Thyroid gland (tissue), 4 donors: ENCODE measurements around the gene SIGLEC1. TPM values are rescaled to one million over a fixed set of nuclear protein-coding genes. Genes with fewer than 3 reads are reported as not detected.

Source experiments
- DNase-seq, 2 donors: peaks; one replicate each; pipeline ENCODE4 v3.0.0-alpha.2; 2019
- H3K27ac ChIP-seq, 3 donors: fragments of 200-600 bp; sonication (generic); 1 replicate in 2 of 3; 2 replicates in 1 of 3; pipeline ENCODE4 v1.5.1; 2016 to 2019; ENCODE audit warnings: mild to moderate bottlenecking in 1 of 3, moderate library complexity in 1 of 3
- H3K27me3 ChIP-seq: fragments of 200-600 bp; sonication (generic); one replicate; pipeline ENCODE4 v1.5.1; 2019
- H3K36me3 ChIP-seq, 2 donors: fragments of 200-600 bp; sonication (generic); one replicate each; pipeline ENCODE4 v1.5.1; 2016 to 2019
- H3K4me1 ChIP-seq, 2 donors: fragments of 200-600 bp; sonication (generic); one replicate each; pipeline ENCODE4 v1.5.1; 2017 to 2019
- H3K4me3 ChIP-seq, 3 donors: fragments of 200-600 bp; sonication (generic); replicated peaks in 1 of 3; 1 replicate in 2 of 3; 2 replicates in 1 of 3; pipeline ENCODE4 v1.5.1; 2016; ENCODE audit warnings: mild to moderate bottlenecking in 1 of 3
- H3K9me3 ChIP-seq: fragments of 200-600 bp; sonication (generic); one replicate; pipeline ENCODE4 v1.5.1; 2017
- CTCF ChIP-seq, 6 experiments: fragments of 200-600 bp in 3 of 6; fragments of 450-650 bp in 3 of 6; sonication (generic) in 3 of 6; IDR thresholded peaks; one replicate each; pipeline ENCODE4 v1.5.1; 2016 to 2019; ENCODE audit warnings: antibody characterized with exemption in 6 of 6, mild to moderate bottlenecking in 2 of 6, inconsistent platforms in 1 of 6, moderate library complexity in 1 of 6
- POLR2A ChIP-seq, 2 donors: fragments of 450-650 bp; IDR thresholded peaks; one replicate each; pipeline ENCODE4 v1.6.1; 2017; ENCODE audit warnings: antibody characterized with exemption in 2 of 2, mild to moderate bottlenecking in 2 of 2, moderate library complexity in 1 of 2
- WGBS, 2 donors: methylation state at CpG; one replicate each; pipeline ENCODE4 v1.1.5; 2017; 5-methylcytosine and 5-hydroxymethylcytosine counted together
- intact Hi-C: fragments of 100-400 bp; cut with DNase I; formaldehyde crosslinking; loops from one replicate; pipeline ENCODE4 v1.15.1; 2023
- total RNA-seq, 4 donors: library from RNA; depleted of rRNA; stranded (reverse); fragments of >200 nt; gene quantifications; one replicate each; pipeline ENCODE4 v1.2.3, GENCODE V29; 2016

The SIGLEC1 gene
- total RNA-seq, 4 donors from 2014 or later, result 2.6 to 9.1 (median 5.0) TPM

GRCh38 chr20:3731944-3732326 lies 19.5 kb upstream of the SIGLEC1 start:
- H3K36me3 ChIP-seq, result no peaks in the 10 kb centered on the region
- no peak overlapping the region for H3K27ac ChIP-seq
- H3K27me3 ChIP-seq, result no peaks in the 10 kb centered on the region
- peaks cover 8 to 32% of the 10 kb centered on the region in 2 donors for H3K4me1 ChIP-seq
- intact Hi-C loops, result no loop called here
- H3K9me3 ChIP-seq, result no peaks in the 10 kb centered on the region
- no peak for DNase-seq
- WGBS, 2 donors, result 77 to 81% methylated on average over 10 to 16 of the region's 16 CpGs
- TF ChIP-seq POLR2A (IDR thresholded peaks at IDR 0.05), result no peak
- no peak overlapping the region for H3K4me3 ChIP-seq

GRCh38 chr20:3730803-3731672 lies 18.6 kb upstream of the SIGLEC1 start:
- H3K9me3 ChIP-seq, result no peaks in the 10 kb centered on the region
- no peak for DNase-seq
- intact Hi-C loops, result no loop called here
- no peaks in the 10 kb centered on the region for H3K27me3 ChIP-seq
- no peak overlapping the region for H3K27ac ChIP-seq
- H3K4me3 ChIP-seq, result no peak overlapping the region
- TF ChIP-seq CTCF (IDR thresholded peaks at IDR 0.05) (no peak), POLR2A (IDR thresholded peaks at IDR 0.05) (no peak)
- WGBS, 2 donors, result 73% methylated on average over 12 of the region's 12 CpGs
- no peaks in the 10 kb centered on the region for H3K36me3 ChIP-seq
- peaks cover 8 to 32% of the 10 kb centered on the region in 2 donors for H3K4me1 ChIP-seq

DNA sequence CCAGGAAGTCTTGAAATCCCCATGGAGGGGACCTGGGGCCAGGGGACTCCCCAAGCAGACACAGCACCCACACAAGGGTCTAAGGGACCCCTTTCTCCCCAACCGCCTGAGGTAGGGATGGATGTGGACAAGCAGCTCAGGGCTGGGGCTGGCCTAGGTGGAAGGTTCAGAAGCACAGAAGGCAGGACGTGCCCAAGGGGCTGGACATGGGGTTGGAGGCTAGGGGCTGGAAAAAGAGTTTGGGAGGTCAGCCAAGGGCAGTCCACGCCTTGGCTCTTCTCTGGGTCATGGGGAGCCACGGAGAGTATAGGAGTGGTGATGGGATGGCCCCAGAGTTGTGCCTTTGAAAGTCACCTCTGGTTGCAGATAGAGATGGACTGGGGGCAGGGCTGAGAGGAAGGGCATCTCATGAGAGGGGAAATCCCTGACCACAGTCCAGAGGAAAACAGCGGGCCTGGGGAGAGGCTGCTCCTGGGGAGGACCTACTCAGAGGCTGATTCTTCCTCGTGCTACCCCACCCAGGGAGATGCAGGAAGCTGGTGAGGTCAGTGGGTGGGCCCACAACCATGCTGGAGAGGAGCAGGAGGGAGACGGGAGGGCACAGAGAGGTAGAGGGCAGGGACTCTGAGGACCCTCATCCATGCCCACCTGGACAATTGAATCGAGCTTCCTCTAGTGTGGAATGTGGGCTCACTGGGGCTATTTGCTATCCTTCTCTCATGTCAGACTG lies 17.6 kb upstream of the SIGLEC1 start:
- Histone ChIP-seq H3K27me3 (no peaks in the 10 kb centered on the region), H3K36me3 (no peaks in the 10 kb centered on the region), H3K4me1 (peaks cover 8 to 32% of the 10 kb centered on the region in 2 donors), H3K27ac (no peak overlapping the region), H3K9me3 (no peaks in the 10 kb centered on the region), H3K4me3 (no peak overlapping the region)
- WGBS, 2 donors, result 74 to 90% methylated on average over 8 of the region's 8 CpGs
- intact Hi-C loops, result no loop called here
- DNase-seq, result no peak
- TF ChIP-seq CTCF (IDR thresholded peaks at IDR 0.05) (no peak), POLR2A (IDR thresholded peaks at IDR 0.05) (no peak)

- H3K27ac ChIP-seq, result no peak overlapping the region
- WGBS, 2 donors, result 84 to 95% methylated on average over 5 to 6 of the region's 6 CpGs
- intact Hi-C loops, result no loop called here
- no peak for TF ChIP-seq POLR2A (IDR thresholded peaks at IDR 0.05)
- no peak for TF ChIP-seq CTCF (IDR thresholded peaks at IDR 0.05)
- H3K36me3 ChIP-seq, result no peaks in the 10 kb centered on the region
- peaks cover 8 to 27% of the 10 kb centered on the region in 2 donors for H3K4me1 ChIP-seq
- no peak overlapping the region for H3K4me3 ChIP-seq
- no peaks in the 10 kb centered on the region for H3K27me3 ChIP-seq
- no peaks in the 10 kb centered on the region for H3K9me3 ChIP-seq
- DNase-seq, result no peak
These were observed 17.0 kb upstream of the SIGLEC1 start for GRCh38 chr20:3729378-3729777.

DNA sequence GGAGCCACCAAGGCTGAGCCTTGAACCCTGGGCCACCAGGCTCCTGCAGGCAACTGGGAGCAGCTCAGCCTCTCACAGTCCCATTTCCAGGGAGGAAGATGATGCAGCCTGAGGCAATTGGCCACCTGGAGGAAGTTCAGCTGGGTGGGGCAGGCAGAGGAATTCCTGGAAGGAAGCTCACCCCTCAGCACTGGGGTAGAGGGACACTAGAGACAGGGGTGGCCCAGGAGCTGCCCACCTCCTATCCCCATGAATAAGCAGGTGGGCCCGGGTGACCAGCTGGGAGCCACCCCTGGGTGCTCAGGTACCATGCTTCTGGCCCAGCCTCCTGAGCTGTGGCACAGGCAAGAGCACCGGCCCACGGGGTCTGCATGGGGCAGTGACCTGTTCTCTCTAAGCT lies 16.5 kb upstream of the SIGLEC1 start:
- Histone ChIP-seq H3K4me1 (peaks cover 4 to 22% of the 10 kb centered on the region in 2 donors), H3K9me3 (no peaks in the 10 kb centered on the region), H3K36me3 (no peaks in the 10 kb centered on the region), H3K4me3 (no peak overlapping the region), H3K27me3 (no peaks in the 10 kb centered on the region), H3K27ac (no peak overlapping the region)
- intact Hi-C loops, result no loop called here
- TF ChIP-seq POLR2A (IDR thresholded peaks at IDR 0.05) (no peak), CTCF (IDR thresholded peaks at IDR 0.05) (no peak)
- no CpG with 5 or more reads among the region's 3 CpGs for WGBS, 2 donors
- DNase-seq, result no peak
